ENCODE results near the gene NUP50. TPM values are rescaled to one million over a fixed set of nuclear protein-coding genes. Genes with fewer than 3 reads are reported as not detected.

NUP50 gene
- total and polyA plus RNA-seq, 2 of the 13 experiments (the other 11 are each of a cell fraction or from before 2014, with no cell fraction given): 14.2 to 52.4 TPM

GRCh38 chr22:45237065-45237990 lies 73.6 kb downstream of the NUP50 start (continued):
- TF ChIP-seq TBP (CRISPR knock-in tag; IDR thresholded peaks at IDR 0.05): no peak
- TF ChIP-seq PREB (CRISPR knock-in tag; IDR thresholded peaks at IDR 0.05): no peak
- no peak for TF ChIP-seq IKZF5 (CRISPR knock-in tag; IDR thresholded peaks at IDR 0.05)
- no peak for TF ChIP-seq ZBTB43 (CRISPR knock-in tag; conservative IDR thresholded peaks at IDR 0.05)
- TF ChIP-seq MXD3 (CRISPR knock-in tag; IDR thresholded peaks at IDR 0.05): no peak
- no peak for TF ChIP-seq ZSCAN22 (CRISPR knock-in tag; IDR thresholded peaks at IDR 0.05)
- TF ChIP-seq ATF5 (CRISPR knock-in tag; IDR thresholded peaks at IDR 0.05; ENCODE audit: low read depth): no peak
- no peak for TF ChIP-seq TFDP2 (CRISPR knock-in tag; IDR thresholded peaks at IDR 0.05)
- TF ChIP-seq AKAP8 (CRISPR knock-in tag; IDR thresholded peaks at IDR 0.05): no peak
- TF ChIP-seq NBN (conservative IDR thresholded peaks at IDR 0.05): no peak
- no peak for TF ChIP-seq IRF1 (CRISPR knock-in tag; IDR thresholded peaks at IDR 0.05; ENCODE audit: low read depth)
- TF ChIP-seq MTF2 (CRISPR knock-in tag; IDR thresholded peaks at IDR 0.05; ENCODE audit: borderline replicate concordance): no peak
- TF ChIP-seq ZNF263 (CRISPR knock-in tag; IDR thresholded peaks at IDR 0.05): no peak
- 0 out of 2 replicates have a peak, but pooled peaks have one; percentile 10 for TF ChIP-seq RBFOX2 (IDR thresholded peaks at IDR 0.05; ENCODE audit: low read depth, low read length)
- peak; percentile 44; the same call in 1 of the 2 replicates for TF ChIP-seq PATZ1 (CRISPR knock-in tag; IDR thresholded peaks at IDR 0.05)
- 0 out of 2 replicates have a peak, but pooled peaks have one; percentile 60 for TF ChIP-seq MTERF4 (CRISPR knock-in tag; IDR thresholded peaks at IDR 0.05)
